ENCODE results near the gene PRR11. TPM values are rescaled to one million over a fixed set of nuclear protein-coding genes. Genes with fewer than 3 reads are reported as not detected.
"Not testable (repeated sequence)": the region's sequence is repeated elsewhere in the genome, so short reads cannot be mapped to it uniquely, and the experiment has no call there.

Gene PRR11
- 72.8 and 77.8 TPM in 2 replicates for total RNA-seq (2014; rRNA removed; shearing (Covaris generic))

- DNase-seq, result peak; percentile 98 to 99
- Histone ChIP-seq H3K9me3 (replicated peaks) (no peaks in the 10 kb centered on the region), H3K4me3 (peak within 1 kb of the TSS; percentile 65), H3K36me3 (peaks cover 9% of the 10 kb centered on the region; the same call in 1 of the 2 replicates), H3K27me3 (no peaks in the 10 kb centered on the region), H3K27ac (peak within 1 kb of the TSS; percentile 94), H3K4me1 (peaks cover 9% of the 10 kb centered on the region)
These were observed at the start of gene PRR11 for GRCh38 chr17:59155439-59156177. Gene PRR11, plus strand, starts transcription at chr17:59155746. Its CDS starts 14,007 bp downstream, at chr17:59169753.

DNA sequence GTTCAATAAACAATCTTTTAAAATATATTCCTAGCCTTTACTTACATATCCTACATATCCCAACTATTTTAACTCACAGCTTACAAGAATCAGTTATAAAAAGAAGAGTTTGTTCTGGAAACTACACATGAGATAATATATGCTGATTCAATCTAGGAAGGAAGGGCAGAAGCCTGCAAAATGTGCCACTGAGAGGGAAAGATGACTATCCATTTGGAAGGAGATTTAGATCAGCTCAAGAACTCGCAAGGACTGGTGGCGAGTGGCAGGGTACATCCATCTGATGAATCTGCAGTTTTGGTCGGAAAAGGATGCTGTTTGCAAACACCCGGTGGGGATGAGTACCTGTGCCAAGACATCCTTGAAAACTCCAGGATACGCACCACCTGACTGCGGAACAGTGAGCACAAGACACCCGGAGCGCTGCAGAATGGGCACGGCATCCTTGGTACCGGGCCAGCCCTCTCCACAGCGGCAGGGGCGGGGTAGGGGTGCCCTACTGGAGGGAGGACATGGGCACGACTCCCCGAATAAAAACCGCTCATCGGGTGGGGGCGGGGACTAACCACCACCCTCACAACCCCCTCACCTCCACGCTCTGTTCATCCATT lies 49.6 kb upstream of the PRR11 start:
- H3K4me3 ChIP-seq, result peak overlapping the region; percentile 75
- H3K27ac ChIP-seq, result peak overlapping the region; percentile 82
- H3K9me3 ChIP-seq (replicated peaks), result no peaks in the 10 kb centered on the region
- peaks cover 14% of the 10 kb centered on the region for H3K36me3 ChIP-seq
- no peaks in the 10 kb centered on the region for H3K4me1 ChIP-seq
- H3K27me3 ChIP-seq, result no peaks in the 10 kb centered on the region
- peak; percentile 49 to 51 for DNase-seq

DNA sequence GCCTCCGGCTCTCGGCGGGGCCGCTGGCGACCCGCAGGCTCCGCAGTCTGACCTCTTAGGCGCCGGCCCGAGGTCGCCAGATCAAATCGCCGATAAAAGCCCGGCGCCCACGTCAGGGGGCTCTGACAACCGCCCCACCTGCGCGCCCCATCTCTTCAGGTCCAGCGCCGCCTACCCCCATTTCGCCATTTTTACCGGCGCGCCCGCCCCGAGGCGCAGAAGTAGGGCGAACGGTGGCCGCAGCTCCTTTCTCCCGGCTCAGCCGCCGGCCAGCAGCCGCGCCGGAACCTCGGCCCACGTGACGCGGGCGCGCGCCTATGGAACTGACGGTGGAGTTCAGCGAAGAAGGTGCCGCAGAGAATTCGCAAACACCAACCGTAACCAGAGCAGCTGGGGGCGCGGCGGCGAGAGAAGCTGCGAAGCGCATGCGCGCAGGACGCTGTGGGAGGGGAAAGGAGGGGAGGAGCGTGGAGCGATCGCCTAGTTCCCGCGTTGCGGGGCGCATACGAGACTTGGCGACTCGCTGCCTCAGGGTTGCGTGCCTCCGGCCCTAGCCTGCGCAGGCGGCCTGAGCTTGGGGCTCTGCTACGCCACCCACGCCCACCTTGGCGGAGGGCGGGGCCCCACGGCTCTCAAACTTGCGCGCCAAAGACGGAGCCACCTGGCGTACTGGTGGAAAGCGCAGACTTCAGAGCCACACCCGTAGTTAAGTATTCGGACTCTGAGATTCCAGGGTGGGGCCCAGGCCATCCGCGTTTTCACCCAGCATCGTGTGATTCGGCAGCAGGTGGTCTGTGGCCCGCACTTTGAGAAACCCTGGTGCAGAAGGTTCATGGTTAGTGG lies 48.9 kb upstream of the PRR11 start, which contains the start of gene TRIM37:
TSS of gene TRIM37 (minus strand) at position 418 of the 843 bp plus-strand sequence. CDS start 419 bp downstream, outside the sequence.
- peaks cover 16% of the 10 kb centered on the region for H3K36me3 ChIP-seq
- no peaks in the 10 kb centered on the region for H3K9me3 ChIP-seq (replicated peaks)
- peak within 1 kb of the TSS; percentile 75 for H3K4me3 ChIP-seq
- H3K27ac ChIP-seq, result peak within 1 kb of the TSS; percentile 82
- H3K4me1 ChIP-seq, result no peaks in the 10 kb centered on the region
- DNase-seq, result peak; percentile 97 to 98
- no peaks in the 10 kb centered on the region for H3K27me3 ChIP-seq

DNA sequence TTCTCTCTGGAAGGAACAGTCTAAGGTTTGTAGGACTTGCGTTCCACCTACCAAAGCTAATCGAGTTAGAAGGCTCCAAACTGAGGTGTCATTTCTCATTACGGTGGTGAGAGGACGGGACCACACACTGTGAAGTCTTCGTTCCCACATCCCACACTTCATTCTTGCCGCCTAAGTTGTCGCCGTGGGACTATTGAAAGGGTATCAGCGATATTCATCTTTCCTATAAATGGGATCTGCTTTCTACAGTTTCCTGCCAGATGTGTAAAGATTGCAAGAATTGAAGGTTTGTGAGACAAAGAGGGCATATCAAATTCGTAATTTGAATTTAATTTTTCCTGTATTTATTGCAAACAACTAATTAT lies 48.3 kb upstream of the PRR11 start:
- no peak for DNase-seq
- Histone ChIP-seq H3K27me3 (no peaks in the 10 kb centered on the region), H3K4me3 (peak overlapping the region; percentile 75), H3K36me3 (peaks cover 17% of the 10 kb centered on the region), H3K27ac (peak overlapping the region; percentile 82), H3K9me3 (replicated peaks) (no peaks in the 10 kb centered on the region), H3K4me1 (no peaks in the 10 kb centered on the region)

- no peaks in the 10 kb centered on the region for H3K27me3 ChIP-seq
- DNase-seq, result no peak
- no peak overlapping the region for H3K27ac ChIP-seq
- no peak overlapping the region for H3K4me3 ChIP-seq
- H3K4me1 ChIP-seq, result no peaks in the 10 kb centered on the region
- no peaks in the 10 kb centered on the region for H3K9me3 ChIP-seq (replicated peaks)
- H3K36me3 ChIP-seq, result peaks cover 16% of the 10 kb centered on the region
These were observed 47.0 kb upstream of the PRR11 start for GRCh38 chr17:59108400-59109102.

GRCh38 chr17:59110973-59111372 lies 44.6 kb upstream of the PRR11 start:
- no peak overlapping the region for H3K4me3 ChIP-seq
- no peaks in the 10 kb centered on the region for H3K4me1 ChIP-seq
- H3K9me3 ChIP-seq (replicated peaks), result no peaks in the 10 kb centered on the region
- no peak for DNase-seq
- no peaks in the 10 kb centered on the region for H3K27me3 ChIP-seq
- no peak overlapping the region for H3K27ac ChIP-seq
- peaks cover 27% of the 10 kb centered on the region for H3K36me3 ChIP-seq

DNA sequence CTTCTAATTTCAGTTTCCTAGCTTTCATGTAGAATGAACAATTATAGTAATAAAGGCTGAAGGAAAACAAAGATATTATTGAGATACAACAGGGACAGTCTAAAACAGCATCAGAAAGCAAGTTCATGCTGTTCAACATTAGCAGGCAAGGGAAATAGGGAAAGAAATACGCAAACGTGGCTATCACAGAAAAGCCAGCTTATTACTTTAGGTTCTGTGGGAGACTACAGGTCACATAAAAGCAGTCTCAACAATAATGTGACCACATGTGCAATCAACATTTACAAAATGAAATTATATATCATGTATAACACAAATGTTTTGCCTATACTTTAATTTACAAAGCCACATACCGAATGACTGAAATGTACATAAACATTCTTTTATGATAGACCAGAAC lies 44.0 kb upstream of the PRR11 start:
- Histone ChIP-seq H3K27ac (no peak overlapping the region), H3K4me3 (no peak overlapping the region), H3K4me1 (no peaks in the 10 kb centered on the region), H3K36me3 (peaks cover 27% of the 10 kb centered on the region), H3K27me3 (no peaks in the 10 kb centered on the region), H3K9me3 (replicated peaks) (no peaks in the 10 kb centered on the region)
- DNase-seq, result no peak

DNA sequence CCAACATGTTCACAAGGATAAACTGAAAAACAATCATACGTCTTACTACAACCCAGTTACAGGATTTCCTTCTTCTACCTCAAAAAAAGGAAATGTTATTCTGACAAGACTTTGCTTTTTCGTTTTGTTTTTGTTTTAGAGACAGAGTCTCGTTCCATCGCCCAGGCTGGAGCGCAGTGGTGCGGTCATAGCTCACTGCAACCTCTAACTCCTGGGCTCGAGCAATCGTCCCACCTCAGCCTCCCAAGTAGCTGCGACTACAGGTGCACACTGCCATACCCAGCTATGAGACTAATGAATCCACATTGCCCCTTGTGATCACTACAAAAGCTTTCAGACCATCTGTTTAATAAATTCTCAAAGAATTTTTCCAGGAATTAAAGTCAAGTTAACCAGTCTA lies 40.1 kb upstream of the PRR11 start:
- no peak for DNase-seq
- Histone ChIP-seq H3K4me3 (no peak overlapping the region), H3K4me1 (no peaks in the 10 kb centered on the region), H3K27ac (no peak overlapping the region), H3K36me3 (peaks cover 44% of the 10 kb centered on the region), H3K27me3 (no peaks in the 10 kb centered on the region), H3K9me3 (replicated peaks) (no peaks in the 10 kb centered on the region)

- Histone ChIP-seq H3K27me3 (no peaks in the 10 kb centered on the region), H3K9me3 (replicated peaks) (no peaks in the 10 kb centered on the region), H3K4me1 (no peaks in the 10 kb centered on the region), H3K36me3 (peaks cover 48% of the 10 kb centered on the region), H3K4me3 (no peak overlapping the region), H3K27ac (no peak overlapping the region)
- no peak for DNase-seq
These were observed 33.6 kb upstream of the PRR11 start for GRCh38 chr17:59121901-59122480.

DNA sequence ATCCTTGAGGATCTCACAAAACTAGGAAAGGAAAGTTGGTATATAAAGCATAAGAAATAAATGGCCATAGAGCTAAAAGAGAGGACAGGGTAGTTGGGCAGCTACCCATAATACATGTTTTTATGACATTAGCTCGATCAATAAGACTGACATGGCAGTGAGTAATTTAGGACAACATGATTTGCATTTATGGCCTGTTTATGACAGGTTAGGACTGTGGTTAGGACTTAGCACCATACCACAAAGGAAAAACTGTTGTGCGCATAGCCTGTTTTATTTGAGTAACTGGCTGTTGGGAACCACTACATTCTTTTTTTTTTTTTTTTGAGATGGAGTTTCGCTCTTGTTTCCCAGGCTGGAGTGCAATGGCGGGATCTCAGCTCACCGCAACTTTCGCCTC lies 30.9 kb upstream of the PRR11 start:
- H3K27ac ChIP-seq, result no peak overlapping the region
- no peaks in the 10 kb centered on the region for H3K4me1 ChIP-seq
- no peaks in the 10 kb centered on the region for H3K27me3 ChIP-seq
- peaks cover 42% of the 10 kb centered on the region for H3K36me3 ChIP-seq
- no peaks in the 10 kb centered on the region for H3K9me3 ChIP-seq (replicated peaks)
- DNase-seq, result no peak
- no peak overlapping the region for H3K4me3 ChIP-seq

DNA sequence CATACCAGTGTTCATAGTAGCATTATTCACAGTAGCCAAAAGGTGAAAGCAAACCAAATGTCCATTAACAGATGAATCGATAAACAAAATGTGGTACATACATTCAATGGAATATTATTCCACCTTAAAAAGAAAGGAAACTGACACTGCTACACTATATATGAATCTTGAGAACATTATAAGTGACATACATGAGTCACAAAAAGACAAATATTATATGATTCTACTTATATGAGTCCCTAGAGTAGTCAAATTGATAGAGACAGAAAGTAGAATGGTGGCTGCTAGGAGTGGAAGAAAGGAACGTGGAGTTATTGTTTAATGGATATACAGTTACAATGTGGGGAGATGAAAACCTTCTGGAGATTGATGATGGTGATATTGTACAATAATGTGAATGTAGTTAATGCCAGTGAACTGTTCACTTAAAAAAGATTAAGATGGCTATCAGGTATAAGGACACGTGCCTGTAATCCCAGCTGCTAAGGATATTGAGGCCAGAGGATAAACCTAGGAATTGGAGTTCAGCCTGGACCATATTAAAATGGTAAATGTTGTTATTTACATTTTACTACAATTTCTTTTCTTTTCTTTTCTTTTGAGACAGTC lies 28.6 kb upstream of the PRR11 start:
- no peaks in the 10 kb centered on the region for H3K4me1 ChIP-seq
- peaks cover 44% of the 10 kb centered on the region for H3K36me3 ChIP-seq

DNA sequence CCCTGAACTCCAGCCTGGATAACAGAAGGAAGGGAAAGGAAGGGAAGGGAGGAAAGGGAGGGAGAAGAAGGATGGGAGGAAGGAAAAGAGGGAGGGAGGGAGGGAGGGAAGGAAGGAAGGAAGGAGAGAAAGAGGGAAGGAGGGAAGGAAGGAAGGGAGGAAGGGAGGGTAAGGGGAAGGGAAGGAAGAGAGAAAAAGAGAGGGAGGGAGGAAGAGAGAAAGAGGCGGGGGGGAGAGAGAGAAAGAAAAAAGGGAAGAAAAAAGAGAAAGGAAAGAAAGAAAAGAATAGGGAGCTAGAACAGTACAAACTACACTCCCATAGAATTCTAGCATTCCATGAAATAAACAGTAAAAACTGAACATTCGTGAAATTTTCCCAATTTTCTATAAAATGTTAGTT lies 25.7 kb upstream of the PRR11 start:
- Histone ChIP-seq H3K36me3 (peaks cover 31% of the 10 kb centered on the region), H3K27ac (no peak overlapping the region), H3K9me3 (replicated peaks) (no peaks in the 10 kb centered on the region), H3K4me3 (no peak overlapping the region), H3K4me1 (no peaks in the 10 kb centered on the region), H3K27me3 (no peaks in the 10 kb centered on the region)
- no peak for DNase-seq

More for the DNA sequence above, 28.6 kb upstream of the PRR11 start:
- DNase-seq, result no peak
- no peaks in the 10 kb centered on the region for H3K9me3 ChIP-seq (replicated peaks)
- no peaks in the 10 kb centered on the region for H3K27me3 ChIP-seq
- H3K27ac ChIP-seq, result no peak overlapping the region
- no peak overlapping the region for H3K4me3 ChIP-seq

GRCh38 chr17:59131131-59131530 lies 24.4 kb upstream of the PRR11 start:
- DNase-seq, result no peak
- Histone ChIP-seq H3K27ac (no peak overlapping the region), H3K4me3 (no peak overlapping the region), H3K9me3 (replicated peaks) (no peaks in the 10 kb centered on the region), H3K36me3 (peaks cover 32% of the 10 kb centered on the region), H3K4me1 (no peaks in the 10 kb centered on the region), H3K27me3 (no peaks in the 10 kb centered on the region)

DNA sequence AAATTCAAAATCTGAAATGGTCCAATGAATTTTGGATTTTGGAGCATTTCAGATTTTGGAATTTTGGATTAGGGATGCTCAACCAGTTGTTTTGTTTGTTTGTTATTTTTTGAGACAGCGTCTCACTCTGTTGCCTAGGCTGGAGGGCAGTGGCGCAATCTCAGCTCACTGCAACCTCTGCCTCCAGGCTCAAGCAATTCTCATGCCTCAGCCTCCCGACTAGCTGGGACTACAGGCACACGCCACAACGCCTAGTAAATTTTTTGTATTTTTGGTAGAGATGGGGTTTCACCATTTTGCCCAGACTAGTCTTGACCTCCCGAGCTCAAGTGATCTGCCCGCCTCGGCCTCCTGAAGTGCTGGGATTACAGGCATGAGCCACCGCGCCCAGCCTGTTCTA lies 17.2 kb upstream of the PRR11 start:
- H3K27me3 ChIP-seq; DNase-seq; H3K4me1 ChIP-seq; H3K9me3 ChIP-seq (replicated peaks); H3K4me3 ChIP-seq; H3K36me3 ChIP-seq; H3K27ac ChIP-seq: not testable (repeated sequence)

Data from SJCRH30 (cell line).